Measurements from ENCODE around the gene RESP18. TPM values are rescaled to one million over a fixed set of nuclear protein-coding genes. Genes with fewer than 3 reads are reported as not detected.
"Not testable (repeated sequence)": the region's sequence is repeated elsewhere in the genome, so short reads cannot be mapped to it uniquely, and the experiment has no call there.

RESP18 gene
- total and polyA plus RNA-seq, 2 of the 4 experiments (the other 2 are of a cell fraction): not detected

GRCh38 chr2:219287580-219288265 is 44.8 kb downstream of the RESP18 start (continued):
- no peak for TF ChIP-seq RCOR1 (IDR thresholded peaks at IDR 0.05; ENCODE audit: insufficient replicate concordance, low read length)

- H2BK20ac ChIP-seq (ENCODE audit: low read depth, low read length); H3K23ac ChIP-seq (ENCODE audit: low read depth, low read length); H3K18ac ChIP-seq (ENCODE audit: low read depth, low read length); H2AK9ac ChIP-seq (replicated peaks; ENCODE audit: low read depth, low read length, poor library complexity); intact Hi-C loops (cut with micrococcal nuclease); POLR2A ChIA-PET (ENCODE audit: unreplicated experiment); H3K27me3 ChIP-seq (ENCODE audit: control insufficient read depth, insufficient read depth, low read length); H3K4ac ChIP-seq (ENCODE audit: low read depth, low read length); H2BK120ac ChIP-seq (ENCODE audit: low read depth, low read length); ATAC-seq (ENCODE audit: low read depth); dilution Hi-C loops (cut with HindIII; ENCODE audit: low sequenced_read_pairs, unreplicated experiment); H4K5ac ChIP-seq (ENCODE audit: low read depth, low read length); CTCF ChIA-PET; DNase-seq; H3K27ac ChIP-seq (ENCODE audit: insufficient read depth, low read length); H3K9me3 ChIP-seq (ENCODE audit: control insufficient read depth, insufficient read depth, low read length); H3K56ac ChIP-seq (ENCODE audit: extremely low read depth, insufficient read depth, low read length); H4K91ac ChIP-seq (ENCODE audit: insufficient read depth, low read depth, low read length); H2AK5ac ChIP-seq (ENCODE audit: low read depth, low read length); H4K8ac ChIP-seq (ENCODE audit: low read depth in 2 of 2, low read length in 2 of 2); H2BK15ac ChIP-seq (ENCODE audit: low read depth, low read length); H3K79me1 ChIP-seq (ENCODE audit: low read depth in 1 of 2, low read length in 2 of 2); in situ Hi-C loops (cut with MboI; ENCODE audit: low sequenced_read_pairs); H3K4me2 ChIP-seq (ENCODE audit: low read depth, low read length); H2AFZ ChIP-seq (replicated peaks; ENCODE audit: low read length, poor library complexity); H3K4me3 ChIP-seq (ENCODE audit: insufficient read depth, low read depth, low read length); BruUV-seq (replicated peaks); H3K9ac ChIP-seq (ENCODE audit: low read depth, low read length); H3K14ac ChIP-seq (replicated peaks; ENCODE audit: low read depth, low read length): not testable (repeated sequence)
- WGBS, 2 experiments (ENCODE audit: extremely low coverage in 2 of 2, insufficient read length in 1 of 2): 86% methylated on average over 1 of the region's 6 CpGs; no CpG with 5 or more reads in 1 of the 2 experiments
- Histone ChIP-seq H4K20me1 (ENCODE audit: insufficient read depth, low read length) (peaks cover 10% of the 10 kb centered on the region; the same call in 1 of the 2 replicates), H2BK5ac (ENCODE audit: low read depth, low read length, poor library complexity, severe bottlenecking) (peak overlapping the region; percentile 7), H3K9me1 (ENCODE audit: insufficient read depth, low read length) (peaks cover 11% of the 10 kb centered on the region; the same call in 1 of the 2 replicates), H3K36me3 (ENCODE audit: control insufficient read depth, insufficient read depth, low read length) (peaks cover 42% of the 10 kb centered on the region), H3K4me1 (ENCODE audit: control insufficient read depth, insufficient read depth, low read length) (peaks cover 14% of the 10 kb centered on the region)
Observed at GRCh38 chr2:219287116-219287440, 45.5 kb downstream of the RESP18 start.

Data from IMR-90 (cell line).